ENCODE measurements around the gene RPL26.

GRCh38 chr17:8338753-8339140, 44.2 kb downstream of the RPL26 start:
- TF ChIP-seq CTCF (IDR thresholded peaks at IDR 0.05; ENCODE audit: low read depth, low read length, poor library complexity, severe bottlenecking) (no peak), EZH2phosphoT487 (IDR thresholded peaks at IDR 0.05; ENCODE audit: borderline replicate concordance, low read length) (no peak)
